Fibroblast of skin of left biceps (primary cell): ENCODE data around the gene UBE2M.
"Not testable (repeated sequence)": the region's sequence is repeated elsewhere in the genome, so short reads cannot be mapped to it uniquely, and the experiment has no call there.

ENCODE experiments used
- DNase-seq, 2 experiments: peaks; one replicate each; pipeline ENCODE4 v3.0.0-alpha.2; 2013; ENCODE audit warnings: low read depth in 2 of 2

UBE2M gene

GRCh38 chr19:58513213-58513693 is 45.2 kb downstream of the UBE2M start:
- no peak for DNase-seq

GRCh38 chr19:58511353-58512208 is 46.8 kb downstream of the UBE2M start, which contains the start of gene SLC27A5:
Gene SLC27A5, minus strand, starts transcription at chr19:58511992. Its CDS starts 37 bp downstream, at chr19:58511955.
- no peak for DNase-seq

DNA sequence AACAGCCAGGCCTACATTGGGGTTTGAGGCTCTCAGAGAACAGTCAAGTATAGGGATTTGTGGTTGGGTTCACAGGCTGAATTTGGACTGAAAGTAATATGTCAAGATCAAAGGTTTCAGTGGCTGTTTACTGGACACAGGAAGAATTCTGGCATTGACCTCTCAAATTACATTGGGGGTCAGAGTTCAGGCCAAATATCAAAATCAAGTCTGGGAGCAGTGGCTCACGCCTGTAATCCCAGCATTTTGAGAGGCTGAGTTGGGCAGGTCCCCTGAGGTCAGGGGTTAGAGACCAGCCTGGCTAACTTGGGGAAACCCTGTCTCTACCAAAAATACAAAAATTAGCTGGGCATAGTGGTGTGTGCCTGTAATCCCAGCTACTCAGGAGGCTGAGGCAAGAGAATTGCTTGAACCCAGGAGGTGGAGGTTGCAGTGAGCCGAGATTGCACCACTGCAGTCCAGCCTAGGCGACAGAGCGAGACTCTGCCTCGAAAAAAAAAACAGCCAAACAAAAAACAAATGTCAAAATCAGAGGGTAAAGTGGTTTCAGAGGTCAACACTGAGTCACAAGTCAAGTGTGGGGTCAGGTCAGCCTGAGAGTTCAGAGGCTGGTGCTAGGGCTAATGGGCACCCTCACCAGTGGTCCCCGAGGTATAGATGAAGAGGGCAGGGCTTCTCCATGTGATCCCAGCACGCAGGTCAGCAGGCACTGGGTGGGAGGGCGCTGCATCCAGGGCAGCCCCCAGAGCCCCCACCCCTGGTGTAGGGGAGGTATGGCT is 48.1 kb downstream of the UBE2M start:
- DNase-seq, result no peak

DNA sequence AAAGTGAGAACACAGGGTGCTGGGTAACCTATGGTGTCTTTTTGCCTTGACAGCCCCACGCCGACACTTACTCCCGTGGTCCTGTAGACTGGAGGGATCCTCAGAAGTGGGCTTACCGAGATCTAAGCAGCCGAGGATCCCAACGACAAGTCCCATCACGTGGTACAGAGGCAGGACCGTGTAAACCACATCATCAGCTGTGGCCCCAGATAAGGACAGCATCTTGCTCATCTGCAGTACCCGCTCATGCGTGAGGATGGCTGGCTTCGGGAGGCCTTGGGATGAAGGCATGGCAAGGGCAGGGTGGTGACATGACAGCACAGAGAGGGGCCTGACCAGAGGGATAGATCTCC is 48.7 kb downstream of the UBE2M start:
- DNase-seq, result no peak

DNA sequence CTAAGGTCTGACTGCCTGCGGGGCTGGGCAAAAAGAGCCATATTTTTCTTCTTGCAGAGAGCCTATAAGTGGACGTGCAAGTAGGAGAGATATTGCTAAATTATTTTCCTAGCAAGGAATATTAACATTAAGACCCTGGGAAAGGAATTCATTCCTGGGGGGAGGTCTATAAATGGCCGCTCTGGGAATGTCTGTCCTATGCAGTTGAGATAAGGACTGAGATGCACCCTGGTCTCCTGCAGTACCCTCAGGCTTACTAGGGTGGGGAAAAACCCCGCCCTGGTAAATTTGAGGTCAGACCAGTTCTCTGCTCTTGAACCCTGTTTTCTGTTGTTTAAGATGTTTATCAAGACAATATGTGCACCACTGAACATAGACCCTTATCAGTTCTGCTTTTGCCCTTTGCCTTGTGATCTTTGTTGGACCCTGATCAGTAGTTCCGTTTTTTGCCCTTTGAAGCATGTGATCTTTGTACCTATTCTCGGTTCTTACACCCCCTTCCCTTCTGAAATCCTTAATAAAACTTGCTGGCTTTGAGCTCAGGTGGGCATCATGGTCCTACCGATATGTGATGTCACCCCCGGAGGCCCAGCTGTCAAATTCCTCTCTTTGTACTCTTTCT is 50.7 kb downstream of the UBE2M start:
- not testable (repeated sequence) for DNase-seq
